ENCODE measurements around the gene VWA3B.

Gene VWA3B

DNA sequence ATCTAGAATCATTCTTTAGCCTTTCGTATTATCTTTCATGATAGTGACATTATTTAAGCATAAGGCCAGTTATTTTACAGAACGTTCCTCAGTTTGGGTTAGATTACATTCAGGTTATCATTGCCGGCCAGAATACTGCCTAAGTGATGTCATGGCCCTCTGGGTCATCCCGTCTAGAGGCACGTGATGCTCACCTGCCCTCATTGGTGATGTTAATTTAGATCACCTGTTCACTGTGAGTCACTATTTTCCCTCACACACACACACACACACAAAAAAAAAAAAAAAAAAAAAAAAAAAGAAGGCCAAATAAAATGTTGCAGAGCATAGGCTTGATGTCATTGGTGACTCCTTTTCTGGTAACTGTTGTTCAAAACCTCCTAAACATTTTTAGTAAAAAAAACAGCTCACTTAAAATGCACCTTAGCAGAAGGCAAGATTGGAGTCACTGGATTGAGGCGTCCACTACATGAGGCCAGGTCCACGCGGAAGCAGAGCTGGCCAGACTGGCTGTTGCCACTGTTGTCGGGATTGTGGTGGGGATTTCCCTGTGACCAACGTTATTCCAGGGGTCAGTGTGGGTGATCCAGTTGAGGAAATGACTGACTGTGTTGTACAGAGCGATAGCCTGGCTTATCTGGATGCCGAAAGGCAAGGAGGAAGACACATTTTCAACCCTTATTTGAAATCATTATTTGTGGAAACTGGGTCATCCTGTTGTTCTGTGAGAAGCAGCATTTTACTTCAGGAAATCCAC, 207.1 kb downstream of the VWA3B start:
- TF ChIP-seq, protein P1, sequence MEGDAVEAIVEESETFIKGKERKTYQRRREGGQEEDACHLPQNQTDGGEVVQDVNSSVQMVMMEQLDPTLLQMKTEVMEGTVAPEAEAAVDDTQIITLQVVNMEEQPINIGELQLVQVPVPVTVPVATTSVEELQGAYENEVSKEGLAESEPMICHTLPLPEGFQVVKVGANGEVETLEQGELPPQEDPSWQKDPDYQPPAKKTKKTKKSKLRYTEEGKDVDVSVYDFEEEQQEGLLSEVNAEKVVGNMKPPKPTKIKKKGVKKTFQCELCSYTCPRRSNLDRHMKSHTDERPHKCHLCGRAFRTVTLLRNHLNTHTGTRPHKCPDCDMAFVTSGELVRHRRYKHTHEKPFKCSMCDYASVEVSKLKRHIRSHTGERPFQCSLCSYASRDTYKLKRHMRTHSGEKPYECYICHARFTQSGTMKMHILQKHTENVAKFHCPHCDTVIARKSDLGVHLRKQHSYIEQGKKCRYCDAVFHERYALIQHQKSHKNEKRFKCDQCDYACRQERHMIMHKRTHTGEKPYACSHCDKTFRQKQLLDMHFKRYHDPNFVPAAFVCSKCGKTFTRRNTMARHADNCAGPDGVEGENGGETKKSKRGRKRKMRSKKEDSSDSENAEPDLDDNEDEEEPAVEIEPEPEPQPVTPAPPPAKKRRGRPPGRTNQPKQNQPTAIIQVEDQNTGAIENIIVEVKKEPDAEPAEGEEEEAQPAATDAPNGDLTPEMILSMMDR (conservative IDR thresholded peaks at IDR 0.05; ENCODE audit: low read depth, low read length): no peak
- no peak for DNase-seq (ENCODE audit: low read depth)
- H3K4me3 ChIP-seq (ENCODE audit: low read depth, low read length): no peak overlapping the region

DNA sequence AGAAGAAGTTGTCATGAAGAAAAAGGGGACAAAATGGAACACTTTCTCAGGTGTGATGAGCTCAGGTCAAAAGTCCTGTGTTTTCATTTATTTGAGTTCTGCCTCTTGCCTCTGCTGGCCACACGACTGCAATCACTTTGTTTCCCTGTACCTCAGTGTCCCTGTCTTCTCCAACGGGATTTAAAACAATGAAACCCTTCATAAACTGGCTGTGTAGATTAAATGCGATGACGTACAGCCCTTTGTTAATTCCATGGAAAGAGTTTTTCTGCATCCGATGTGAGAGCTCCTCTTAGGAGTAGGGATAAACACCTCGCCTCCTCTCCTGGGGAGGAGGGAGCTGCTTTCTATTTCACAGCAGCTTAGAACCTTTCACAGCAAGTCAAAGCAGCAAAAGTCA, 207.7 kb downstream of the VWA3B start:
- TF ChIP-seq, protein P1 (conservative IDR thresholded peaks at IDR 0.05; ENCODE audit: low read depth, low read length): no peak
- H3K4me3 ChIP-seq (ENCODE audit: low read depth, low read length): no peak overlapping the region
- DNase-seq (ENCODE audit: low read depth): no peak

DNA sequence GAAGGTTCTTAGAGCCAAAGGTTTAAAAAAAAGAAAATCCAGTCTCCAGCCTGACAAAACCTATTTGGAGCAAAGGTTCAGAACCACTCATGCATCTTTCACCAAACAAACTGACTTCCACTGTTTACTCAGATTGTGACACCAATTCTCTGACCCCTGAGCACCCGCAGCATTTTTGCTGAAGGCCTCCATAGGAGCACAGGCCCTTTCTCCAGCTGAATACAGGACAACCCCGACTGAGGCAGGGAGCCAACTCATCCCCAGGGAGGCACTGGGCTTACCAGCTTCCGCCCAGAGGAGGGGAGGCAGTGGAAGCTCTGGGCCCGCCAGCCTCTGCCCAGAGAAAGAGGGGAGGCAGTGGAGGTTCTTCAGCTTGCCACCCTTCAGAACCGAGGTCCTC, 208.3 kb downstream of the VWA3B start:
- no peak for DNase-seq (ENCODE audit: low read depth)
- H3K4me3 ChIP-seq (ENCODE audit: low read depth, low read length): no peak overlapping the region
- TF ChIP-seq, protein P1 (conservative IDR thresholded peaks at IDR 0.05; ENCODE audit: low read depth, low read length): no peak

DNA sequence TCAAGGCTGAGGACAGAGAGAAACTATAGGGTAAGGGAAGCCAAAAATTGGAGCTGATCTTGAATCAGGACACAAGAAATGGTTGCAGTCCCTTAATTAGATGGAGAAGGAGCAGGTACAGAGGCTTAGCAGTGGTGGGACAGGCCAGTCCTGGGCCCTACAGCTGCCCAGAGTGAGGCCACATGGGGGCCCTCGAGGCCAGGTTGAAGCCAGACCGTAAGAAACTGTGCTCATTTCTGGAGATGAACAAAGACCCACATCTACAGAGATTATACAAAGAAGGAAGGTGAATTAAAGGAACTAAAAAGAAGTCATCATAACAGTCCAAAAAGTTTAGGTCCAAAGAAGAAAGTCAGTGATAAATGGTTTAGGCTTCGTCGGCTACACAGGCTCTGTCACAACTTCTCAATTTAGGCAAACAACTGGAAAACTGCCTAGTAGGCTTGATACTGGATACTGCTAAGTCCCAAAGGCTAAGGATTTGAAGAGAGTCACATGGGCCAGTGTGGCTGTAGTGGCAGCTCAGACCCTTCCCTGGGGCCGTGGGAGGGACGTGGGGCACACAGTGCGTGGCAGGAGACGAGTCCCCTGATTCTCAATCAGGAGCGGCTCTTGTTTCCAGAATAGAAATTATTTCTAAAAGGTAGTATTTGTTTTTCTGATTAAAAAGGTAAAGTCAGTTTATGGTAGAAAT, 208.9 kb downstream of the VWA3B start:
- TF ChIP-seq, protein P1 (conservative IDR thresholded peaks at IDR 0.05; ENCODE audit: low read depth, low read length): no peak
- peak; percentile 6 for DNase-seq (ENCODE audit: low read depth)
- H3K4me3 ChIP-seq (ENCODE audit: low read depth, low read length): no peak overlapping the region

DNA sequence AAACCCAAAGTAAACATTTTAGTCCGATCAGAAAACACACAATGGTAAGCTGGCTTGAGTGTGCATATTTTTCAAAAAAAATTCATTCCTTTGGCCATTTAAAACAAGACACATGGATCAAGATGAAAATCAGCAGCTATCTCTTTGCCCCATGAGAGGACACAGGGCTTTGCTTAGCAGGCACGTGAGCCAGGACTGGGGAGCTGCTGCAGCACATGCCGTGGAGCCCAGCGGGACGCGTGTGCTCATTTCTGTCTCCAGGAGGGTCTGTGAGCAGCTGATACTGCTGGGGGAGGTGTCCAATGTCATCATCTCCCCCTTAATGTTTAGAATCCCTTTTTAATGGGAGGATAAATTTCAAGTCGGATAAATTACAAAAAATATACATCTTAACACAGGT, 209.5 kb downstream of the VWA3B start:
- no peak overlapping the region for H3K4me3 ChIP-seq (ENCODE audit: low read depth, low read length)
- peak; percentile 9 for DNase-seq (ENCODE audit: low read depth)
- TF ChIP-seq, protein P1 (conservative IDR thresholded peaks at IDR 0.05; ENCODE audit: low read depth, low read length): no peak

DNA sequence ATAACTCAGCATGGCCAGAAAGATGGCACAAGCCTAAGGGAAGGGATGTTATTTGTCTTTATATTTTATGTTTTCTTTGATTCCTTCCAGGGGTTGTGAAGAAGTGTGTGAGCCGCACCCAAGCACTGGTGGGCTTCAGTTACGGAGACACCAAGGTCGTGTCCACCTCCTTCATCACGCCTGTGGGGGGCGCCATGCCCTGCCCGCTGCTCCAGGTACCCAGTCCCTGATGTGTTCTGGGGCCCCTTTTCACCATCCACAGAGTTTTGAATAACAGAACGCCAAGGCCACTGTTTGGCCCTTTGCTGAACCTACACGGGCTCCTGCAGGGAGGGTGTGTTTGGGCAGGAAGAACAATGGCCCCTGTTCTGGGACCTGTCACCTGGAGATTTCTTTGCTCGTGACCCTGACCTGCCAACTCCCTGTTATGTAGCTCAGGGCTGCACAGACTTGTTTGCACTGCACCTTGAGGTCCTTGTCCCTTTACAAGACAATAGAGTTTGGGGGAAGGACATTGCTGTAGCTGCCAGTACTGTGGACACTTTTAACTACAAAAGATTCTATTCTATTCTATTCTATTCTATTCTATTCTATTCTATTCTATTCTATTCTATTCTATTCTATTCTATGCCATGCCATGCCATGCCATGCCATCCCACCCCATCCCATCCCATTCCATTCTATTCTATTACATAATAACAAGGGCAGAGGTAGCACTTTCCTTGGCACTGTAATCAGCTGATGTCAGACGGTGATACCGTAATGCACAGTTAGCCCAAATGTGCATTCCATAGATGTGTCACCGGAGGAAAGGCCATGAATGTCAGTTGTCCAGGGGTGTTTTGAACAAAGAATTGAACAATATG, 211.1 kb downstream of the VWA3B start:
- no peak for DNase-seq (ENCODE audit: low read depth)
- TF ChIP-seq, protein P1 (conservative IDR thresholded peaks at IDR 0.05; ENCODE audit: low read depth, low read length): no peak
- H3K4me3 ChIP-seq (ENCODE audit: low read depth, low read length): no peak overlapping the region

Measured in choroid plexus epithelial cell (primary cell).